Smooth muscle cell (in vitro differentiated cells): ENCODE results near the gene TDRD3. TPM values are rescaled to one million over a fixed set of nuclear protein-coding genes. Genes with fewer than 3 reads are reported as not detected.
A peak's percentile ranks its signal among the peaks of the same experiment; 100 is the strongest.

Experiments used
- DNase-seq: peaks from one replicate; lab custom pipeline; 2025; ENCODE audit not compliant: unreplicated experiment; lab: John Stamatoyannopoulos, UW
- H2AFZ ChIP-seq: fragments of 200-600 bp; sonication (generic); 2 replicates; pipeline ENCODE4 v1.6.0; 2016; ENCODE audit warnings: antibody characterized with exemption, low read depth, mild to moderate bottlenecking
- H3F3A ChIP-seq: fragments of 200-600 bp; sonication (generic); 2 replicates; pipeline ENCODE4 v1.6.0; 2017; ENCODE audit warnings: antibody characterized with exemption, low read depth
- H3K27ac ChIP-seq: fragments of 200-600 bp; sonication (generic); 2 replicates; pipeline ENCODE4 v1.5.1; 2016; ENCODE audit warnings: low read depth, mild to moderate bottlenecking
- H3K27me3 ChIP-seq: fragments of 200-600 bp; sonication (generic); 2 replicates; pipeline ENCODE4 v1.6.1; 2016; ENCODE audit warnings: low read depth, mild to moderate bottlenecking
- H3K36me3 ChIP-seq: fragments of 200-600 bp; sonication (generic); 2 replicates; pipeline ENCODE4 v1.5.1; 2016; ENCODE audit warnings: low read depth
- H3K4me1 ChIP-seq: fragments of 200-600 bp; sonication (generic); 2 replicates; pipeline ENCODE4 v1.5.1; 2016; ENCODE audit warnings: low read depth
- H3K4me2 ChIP-seq: fragments of 200-600 bp; sonication (generic); 2 replicates; pipeline ENCODE4 v1.6.0; 2016; ENCODE audit warnings: mild to moderate bottlenecking
- H3K4me3 ChIP-seq: fragments of 200-600 bp; sonication (generic); 2 replicates; pipeline ENCODE4 v1.5.1; 2016; ENCODE audit warnings: mild to moderate bottlenecking
- H3K79me2 ChIP-seq: fragments of 200-600 bp; sonication (generic); 2 replicates; pipeline ENCODE4 v1.6.0; 2016; ENCODE audit warnings: low read depth, mild to moderate bottlenecking
- H3K9ac ChIP-seq: fragments of 200-600 bp; sonication (generic); 2 replicates; pipeline ENCODE4 v1.6.0; 2016; ENCODE audit warnings: low read depth
- H3K9me3 ChIP-seq: fragments of 200-600 bp; sonication (generic); replicated peaks from 2 replicates; pipeline ENCODE4 v1.5.1; 2016; ENCODE audit warnings: low read depth
- H4K20me1 ChIP-seq: fragments of 200-600 bp; sonication (generic); 2 replicates; pipeline ENCODE4 v1.6.0; 2016; ENCODE audit warnings: low read depth
- WGBS: methylation state at CpG from one replicate; pipeline ENCODE4 v1.1.7; 2016; ENCODE audit warnings: low lambda C conversion rate; 5-methylcytosine and 5-hydroxymethylcytosine counted together
- polyA plus RNA-seq: library from polyadenylated mRNA; unstranded; fragments of >200 nt; fragmentation: Nextera tagmentation; extraction: Ambion mirVana; gene quantifications from 2 replicates; pipeline ENCODE4 v1.2.1, GENCODE V29; 2016
- total RNA-seq: library from RNA; depleted of rRNA; stranded (reverse); fragments of >200 nt; gene quantifications from 2 replicates; pipeline ENCODE4 v1.2.3, GENCODE V29; 2014
- TF ChIP-seq, protein P1 (sequence below): fragments of 200-600 bp; sonication (generic); IDR thresholded peaks from 2 replicates; pipeline ENCODE4 v1.5.1; 2017; ENCODE audit warnings: borderline replicate concordance, mild to moderate bottlenecking, antibody characterized with exemption; ENCODE audit not compliant: insufficient read depth, poor library complexity, severe bottlenecking

Gene TDRD3
- total and polyA plus RNA-seq, 2 experiments from 2014 or later = 7.3 to 20.4 TPM

DNA sequence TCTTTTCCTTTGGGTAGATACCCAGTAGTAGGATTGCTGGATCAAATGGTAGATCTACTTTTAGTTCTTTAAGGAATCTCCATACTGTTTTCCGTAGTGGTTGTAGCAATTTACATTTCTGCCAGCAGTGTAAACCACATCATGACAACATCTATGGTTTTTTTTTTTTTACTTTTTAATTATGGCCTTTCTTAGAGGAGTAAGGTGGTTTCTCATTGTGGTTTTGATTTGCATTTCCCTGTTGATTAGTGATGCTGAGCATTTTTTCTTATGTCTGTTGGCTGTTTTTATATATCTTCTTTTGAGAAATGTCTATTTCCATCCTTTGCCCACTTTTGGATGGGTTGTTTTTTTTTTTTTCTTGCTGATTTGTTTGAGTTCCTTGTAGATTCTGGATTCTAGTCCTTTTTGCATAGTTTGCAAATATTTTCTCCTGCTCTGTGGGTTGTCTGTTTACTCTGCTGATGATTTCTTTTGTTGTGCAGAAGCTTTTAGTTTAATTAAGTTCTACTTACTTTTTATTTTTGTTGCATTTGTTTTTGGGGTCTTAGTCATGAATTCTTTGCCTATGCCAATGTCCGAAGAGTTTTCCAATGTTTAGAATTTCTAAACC is 38.8 kb downstream of the TDRD3 start:
- no peak overlapping the region for H2AFZ ChIP-seq
- H3K9ac ChIP-seq = no peak overlapping the region
- H3F3A ChIP-seq = no peaks in the 10 kb centered on the region
- H3K4me2 ChIP-seq = no peak overlapping the region
- H3K79me2 ChIP-seq = peaks cover 10% of the 10 kb centered on the region
- no peak for DNase-seq
- no peak overlapping the region for H3K27ac ChIP-seq
- H3K36me3 ChIP-seq = no peaks in the 10 kb centered on the region
- H3K9me3 ChIP-seq = no peaks in the 10 kb centered on the region
- whole genome bisulfite sequencing = 97% methylated on average over 2 of the region's 2 CpGs
- peaks cover 10% of the 10 kb centered on the region for H4K20me1 ChIP-seq
- no peaks in the 10 kb centered on the region for H3K4me1 ChIP-seq
- no peak overlapping the region for H3K4me3 ChIP-seq
- TF ChIP-seq, protein P1, sequence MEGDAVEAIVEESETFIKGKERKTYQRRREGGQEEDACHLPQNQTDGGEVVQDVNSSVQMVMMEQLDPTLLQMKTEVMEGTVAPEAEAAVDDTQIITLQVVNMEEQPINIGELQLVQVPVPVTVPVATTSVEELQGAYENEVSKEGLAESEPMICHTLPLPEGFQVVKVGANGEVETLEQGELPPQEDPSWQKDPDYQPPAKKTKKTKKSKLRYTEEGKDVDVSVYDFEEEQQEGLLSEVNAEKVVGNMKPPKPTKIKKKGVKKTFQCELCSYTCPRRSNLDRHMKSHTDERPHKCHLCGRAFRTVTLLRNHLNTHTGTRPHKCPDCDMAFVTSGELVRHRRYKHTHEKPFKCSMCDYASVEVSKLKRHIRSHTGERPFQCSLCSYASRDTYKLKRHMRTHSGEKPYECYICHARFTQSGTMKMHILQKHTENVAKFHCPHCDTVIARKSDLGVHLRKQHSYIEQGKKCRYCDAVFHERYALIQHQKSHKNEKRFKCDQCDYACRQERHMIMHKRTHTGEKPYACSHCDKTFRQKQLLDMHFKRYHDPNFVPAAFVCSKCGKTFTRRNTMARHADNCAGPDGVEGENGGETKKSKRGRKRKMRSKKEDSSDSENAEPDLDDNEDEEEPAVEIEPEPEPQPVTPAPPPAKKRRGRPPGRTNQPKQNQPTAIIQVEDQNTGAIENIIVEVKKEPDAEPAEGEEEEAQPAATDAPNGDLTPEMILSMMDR = no peak
- H3K27me3 ChIP-seq = no peaks in the 10 kb centered on the region

DNA sequence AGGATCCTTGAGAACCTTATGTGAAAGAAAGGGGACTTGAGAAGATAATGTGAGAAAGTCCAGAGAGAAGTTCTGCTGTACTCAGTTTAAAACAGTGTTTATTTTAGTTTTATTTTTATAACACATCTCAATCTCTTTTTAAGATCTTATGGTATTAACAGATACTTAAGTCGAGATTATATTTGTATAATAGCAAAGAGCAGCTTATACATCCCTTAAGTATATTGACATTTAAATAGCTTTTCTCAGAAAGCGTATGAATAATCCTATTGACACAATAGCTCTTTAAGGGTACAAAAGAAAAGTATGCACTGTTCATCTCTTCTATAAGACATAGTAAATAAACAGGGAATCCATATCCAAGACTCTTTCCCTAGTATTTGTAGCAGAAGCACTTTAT is 42.2 kb downstream of the TDRD3 start:
- WGBS = 84% methylated on average over 2 of the region's 2 CpGs
- H3K27me3 ChIP-seq = no peaks in the 10 kb centered on the region
- TF ChIP-seq, protein P1 = no peak

DNA sequence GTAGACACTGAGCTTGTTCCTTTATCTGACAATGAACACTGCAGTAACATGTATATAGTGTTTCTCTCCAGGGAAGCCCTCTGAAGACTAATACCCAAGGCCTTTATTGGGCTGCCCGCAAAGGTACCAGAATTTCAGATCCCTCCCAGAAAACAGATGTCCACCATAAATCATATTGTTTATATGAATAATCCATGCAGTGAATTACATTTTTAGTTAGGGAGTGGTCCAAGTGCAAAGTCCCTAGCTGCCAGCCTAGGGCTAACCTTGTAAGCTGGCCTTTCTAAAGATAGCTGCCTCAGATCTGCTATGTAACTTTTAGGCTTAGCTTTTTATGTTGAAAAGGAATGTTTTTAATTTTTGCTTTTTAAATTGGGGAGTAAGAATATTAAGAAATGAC is 44.7 kb downstream of the TDRD3 start:
- Histone ChIP-seq H3K79me2 (peaks cover 10% of the 10 kb centered on the region), H3K4me1 (no peaks in the 10 kb centered on the region), H3F3A (no peaks in the 10 kb centered on the region), H2AFZ (no peak overlapping the region), H3K4me2 (no peak overlapping the region), H3K36me3 (no peaks in the 10 kb centered on the region), H3K9ac (no peak overlapping the region), H3K4me3 (no peak overlapping the region), H3K9me3 (no peaks in the 10 kb centered on the region), H4K20me1 (peaks cover 3% of the 10 kb centered on the region), H3K27ac (no peak overlapping the region), H3K27me3 (no peaks in the 10 kb centered on the region)
- TF ChIP-seq, protein P1 = no peak
- 92% methylated on average over 1 of the region's 1 CpG for WGBS
- no peak for DNase-seq

More for the DNA sequence above, 42.2 kb downstream of the TDRD3 start:
- peaks cover 3% of the 10 kb centered on the region for H4K20me1 ChIP-seq
- no peak for DNase-seq
- H3K27ac ChIP-seq = no peak overlapping the region
- no peaks in the 10 kb centered on the region for H3F3A ChIP-seq
- no peak overlapping the region for H3K9ac ChIP-seq
- H3K4me3 ChIP-seq = no peak overlapping the region
- H3K79me2 ChIP-seq = peaks cover 10% of the 10 kb centered on the region
- no peak overlapping the region for H3K4me2 ChIP-seq
- no peaks in the 10 kb centered on the region for H3K36me3 ChIP-seq
- no peaks in the 10 kb centered on the region for H3K9me3 ChIP-seq
- H3K4me1 ChIP-seq = no peaks in the 10 kb centered on the region
- no peak overlapping the region for H2AFZ ChIP-seq

DNA sequence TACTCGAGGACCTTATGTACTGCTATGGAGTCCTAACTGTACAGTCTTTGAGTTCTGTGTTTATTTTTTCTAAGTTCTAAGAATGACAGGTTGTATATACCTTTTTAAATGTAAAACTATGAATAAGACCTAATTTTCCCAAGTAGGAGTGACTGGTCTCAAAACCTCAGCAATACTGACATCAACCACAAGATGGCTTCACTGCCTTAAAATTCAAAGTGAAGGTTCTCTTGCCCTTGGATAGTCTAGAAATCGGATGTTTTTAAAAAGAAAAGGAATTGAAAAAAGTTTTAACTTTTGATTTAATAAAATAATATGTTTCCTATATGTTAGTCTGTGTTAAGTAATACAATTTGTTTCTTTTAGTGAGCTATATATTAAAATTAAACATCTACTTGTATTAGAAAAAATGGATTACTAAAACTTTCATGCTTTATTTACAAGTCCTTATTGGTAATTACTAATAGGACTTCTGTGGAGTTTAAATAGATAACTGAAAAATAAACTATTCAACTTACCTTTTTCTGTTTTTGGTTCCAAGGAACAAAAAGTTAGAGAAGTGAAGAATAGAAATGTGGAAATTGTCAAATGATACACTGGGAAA is 52.0 kb downstream of the TDRD3 start:
- Histone ChIP-seq H3K4me1 (no peaks in the 10 kb centered on the region), H3K27ac (no peak overlapping the region), H3K4me3 (no peak overlapping the region), H3K4me2 (no peak overlapping the region), H3K9me3 (no peaks in the 10 kb centered on the region), H4K20me1 (no peaks in the 10 kb centered on the region), H3K27me3 (no peaks in the 10 kb centered on the region), H2AFZ (no peak overlapping the region), H3K79me2 (no peaks in the 10 kb centered on the region), H3F3A (no peaks in the 10 kb centered on the region), H3K36me3 (no peaks in the 10 kb centered on the region), H3K9ac (no peak overlapping the region)
- 35% methylated on average over 2 of the region's 2 CpGs for WGBS
- TF ChIP-seq, protein P1 = peak; percentile 60
- no peak for DNase-seq
